ENCODE data around the gene DIAPH2.
A peak's percentile ranks its signal among the peaks of the same experiment; 100 is the strongest.

The DIAPH2 gene

DNA sequence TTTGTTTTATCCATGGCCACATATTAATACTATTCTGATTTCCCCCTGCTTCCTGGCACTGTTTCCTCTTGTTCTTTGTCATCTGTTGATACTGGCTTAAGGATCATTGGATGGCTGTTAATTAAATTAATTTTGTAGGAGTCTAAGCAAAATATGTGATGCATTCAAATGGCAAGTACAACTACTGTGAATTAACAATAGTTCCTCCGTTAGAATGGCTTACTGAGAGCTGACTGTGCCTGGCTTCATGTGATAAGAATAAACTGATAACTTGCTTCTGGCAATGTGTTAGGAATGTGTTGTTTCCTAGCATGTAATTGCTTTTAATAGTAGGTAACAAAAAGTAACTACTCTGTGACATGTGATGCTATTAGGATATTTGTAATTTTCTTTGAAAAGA lies 297.5 kb downstream of the DIAPH2 start:
- DNase-seq = no peak

DNA sequence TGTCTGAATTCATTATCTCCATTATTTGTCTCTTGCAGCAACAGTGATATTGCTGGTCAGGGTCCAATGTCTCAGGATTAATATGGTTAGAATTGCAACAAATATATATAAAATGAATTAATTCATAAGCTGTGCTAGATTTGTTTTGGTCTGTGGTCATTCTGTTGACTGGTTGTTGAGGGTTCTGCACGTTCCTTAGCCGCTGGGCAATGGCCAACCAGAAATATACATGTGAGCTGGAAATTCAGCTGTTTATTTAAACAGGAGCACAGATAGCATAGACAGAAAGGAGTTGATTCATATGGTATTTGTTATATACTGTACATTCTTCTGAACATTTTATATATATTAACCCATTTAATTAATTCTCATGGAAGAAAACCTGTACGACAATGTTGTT lies 299.9 kb downstream of the DIAPH2 start:
- no peak for DNase-seq

DNA sequence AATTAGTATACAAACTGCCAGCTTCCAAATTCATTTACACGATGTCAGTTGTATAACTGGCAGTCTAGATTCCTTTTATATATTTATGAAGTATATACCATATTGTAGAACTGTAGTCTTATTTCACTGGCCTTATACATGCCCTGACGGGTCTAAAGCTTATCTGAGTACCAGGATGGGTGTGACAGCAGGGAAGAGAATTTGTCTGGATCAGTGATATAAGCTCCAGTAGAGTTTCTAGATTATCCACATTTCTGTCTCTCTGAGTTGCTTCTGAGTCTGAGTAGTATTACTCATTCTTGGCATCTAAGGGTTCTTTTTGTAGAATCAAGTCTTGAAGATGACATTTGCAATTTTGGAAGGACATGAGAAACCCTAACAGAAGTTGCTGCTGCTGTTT lies 300.4 kb downstream of the DIAPH2 start:
- no peak for DNase-seq

GRCh38 chrX:96987228-96987627 lies 302.6 kb downstream of the DIAPH2 start:
- DNase-seq = no peak

GRCh38 chrX:96989830-96990571 lies 305.4 kb downstream of the DIAPH2 start:
- DNase-seq = no peak

DNA sequence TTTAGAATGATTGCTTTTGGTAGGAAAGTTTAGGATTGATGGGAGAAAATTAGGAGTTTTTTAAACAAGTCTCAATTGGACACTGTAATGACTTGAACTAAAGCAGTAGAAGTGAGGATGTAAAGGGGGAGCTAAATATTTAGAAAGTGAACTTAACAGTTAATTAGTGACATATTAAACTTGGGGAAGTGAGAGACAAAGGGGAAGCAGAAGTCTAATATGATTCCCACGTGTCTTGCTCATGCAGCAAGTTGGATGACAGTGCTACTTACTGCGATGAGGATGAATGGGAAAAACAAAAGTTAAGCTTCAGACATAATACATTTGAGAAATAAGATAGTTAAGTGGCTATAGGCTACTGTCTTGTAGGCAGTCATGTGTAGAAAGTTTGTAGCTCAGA lies 309.5 kb downstream of the DIAPH2 start:
- DNase-seq = no peak

GRCh38 chrX:96997196-96997595 lies 312.6 kb downstream of the DIAPH2 start:
- no peak for DNase-seq

GRCh38 chrX:97000682-97001368 lies 316.2 kb downstream of the DIAPH2 start:
- no peak for DNase-seq

- no peak for DNase-seq
Measured at GRCh38 chrX:97006167-97006566, 321.5 kb downstream of the DIAPH2 start.

- DNase-seq = no peak
Measured at GRCh38 chrX:97009391-97009790, 324.7 kb downstream of the DIAPH2 start.

GRCh38 chrX:97011540-97011939 lies 326.9 kb downstream of the DIAPH2 start:
- no peak for DNase-seq

GRCh38 chrX:97016106-97016505 lies 331.5 kb downstream of the DIAPH2 start:
- no peak for DNase-seq

GRCh38 chrX:97021680-97022079 lies 337.0 kb downstream of the DIAPH2 start:
- no peak for DNase-seq

DNA sequence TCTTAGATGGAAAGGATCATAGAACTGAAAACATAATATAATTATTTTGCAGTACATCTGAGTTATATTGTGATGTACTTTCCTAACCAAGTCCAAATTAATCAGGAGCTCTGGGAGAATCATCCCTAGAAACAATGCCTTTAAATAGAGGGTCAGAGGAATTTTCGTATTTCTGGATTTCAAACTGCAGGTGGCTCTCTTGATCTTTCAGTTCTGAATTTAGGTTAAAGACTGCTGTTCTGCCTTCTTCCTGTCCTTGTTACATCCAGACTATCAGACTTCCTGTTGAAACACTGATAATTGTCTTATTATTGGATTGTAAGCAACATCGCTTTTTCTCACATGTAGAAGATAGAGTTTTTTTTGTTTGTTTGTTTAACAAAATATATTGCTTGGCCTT lies 341.8 kb downstream of the DIAPH2 start:
- DNase-seq = no peak

GRCh38 chrX:97027384-97027922 lies 342.8 kb downstream of the DIAPH2 start:
- DNase-seq = no peak

- DNase-seq = no peak
Measured at GRCh38 chrX:97030463-97030862, 345.8 kb downstream of the DIAPH2 start.

- DNase-seq = no peak
Measured at GRCh38 chrX:97030947-97031346, 346.3 kb downstream of the DIAPH2 start.

DNA sequence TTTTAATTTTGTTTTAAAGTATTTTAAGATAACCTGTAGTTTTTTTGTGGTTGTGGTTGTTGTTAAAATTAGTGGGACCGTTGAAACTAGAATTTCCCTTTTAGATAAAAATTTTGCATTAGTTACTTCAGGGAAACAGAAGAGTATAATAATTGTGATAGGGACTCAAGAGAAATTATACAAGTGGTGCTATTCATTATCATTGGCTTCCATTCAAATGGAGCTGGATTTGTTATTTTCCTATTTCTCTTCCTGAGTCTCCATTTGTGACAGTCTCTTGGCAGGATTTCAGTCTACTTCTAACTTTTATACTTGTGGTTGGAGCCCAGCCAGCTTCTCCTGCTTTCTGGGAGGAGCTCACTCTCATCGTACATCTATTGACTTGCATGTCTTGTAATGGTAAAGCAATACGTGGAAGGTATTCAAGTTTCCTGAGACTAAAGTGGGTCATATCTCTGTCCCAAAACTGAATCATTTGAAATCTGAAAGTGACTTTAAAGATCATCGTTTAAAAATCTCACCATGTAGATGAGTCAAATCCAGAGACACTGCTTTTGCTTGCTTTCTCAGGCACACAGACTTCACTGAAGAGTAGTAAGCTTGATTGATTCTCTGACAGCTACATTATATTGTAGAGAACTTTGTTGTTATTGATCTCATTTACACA lies 354.9 kb downstream of the DIAPH2 start:
- DNase-seq = peak; percentile 5 to 18

GRCh38 chrX:97045470-97045869 lies 360.8 kb downstream of the DIAPH2 start:
- DNase-seq = no peak

DNA sequence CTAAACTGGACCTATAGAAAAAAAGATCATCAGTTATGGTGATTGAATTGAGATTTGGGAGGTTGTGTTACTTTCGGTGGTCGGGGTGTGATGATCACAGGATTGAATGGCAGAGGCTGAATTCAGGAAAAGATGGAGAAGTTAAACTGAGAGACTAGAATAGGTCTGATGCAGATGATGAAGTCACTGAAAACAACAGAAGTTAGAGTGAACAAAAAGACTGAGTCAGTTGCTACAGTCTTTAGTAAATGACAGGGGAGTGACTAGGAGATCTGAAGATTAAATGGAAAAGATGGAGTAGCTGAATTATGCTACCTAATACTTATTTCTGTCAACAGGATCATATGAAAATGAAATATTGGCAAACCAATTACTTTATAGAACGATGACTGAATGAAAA lies 362.2 kb downstream of the DIAPH2 start:
- no peak for DNase-seq

- no peak for DNase-seq
Measured at GRCh38 chrX:97050392-97050791, 365.8 kb downstream of the DIAPH2 start.

GRCh38 chrX:97057349-97057909 lies 372.8 kb downstream of the DIAPH2 start:
- DNase-seq = no peak

GRCh38 chrX:97060020-97060419 lies 375.4 kb downstream of the DIAPH2 start:
- no peak for DNase-seq

DNA sequence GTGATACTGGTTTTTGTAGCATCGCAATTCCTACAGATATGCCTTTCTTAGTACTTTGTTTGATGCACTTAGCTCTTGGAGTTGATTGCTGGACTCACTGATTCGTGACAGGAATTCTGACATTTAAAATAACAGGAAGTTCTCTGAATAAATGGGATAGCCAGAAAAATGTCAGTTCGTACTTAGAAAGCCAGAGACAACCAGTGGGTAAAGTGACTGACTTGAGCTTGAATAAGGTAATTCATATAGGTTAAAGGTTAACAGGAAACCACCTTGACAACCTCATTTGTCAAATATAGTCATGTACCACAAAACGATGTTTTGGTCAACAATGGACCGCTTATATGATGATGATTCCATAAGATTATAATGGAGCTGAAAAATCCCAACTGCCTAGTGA lies 380.4 kb downstream of the DIAPH2 start:
- no peak for DNase-seq

Data from activated CD4-positive, alpha-beta T cell treated with anti-CD3 and anti-CD28 coated beads, Interleukin-2, amount 50 U/mL, for 48 hours (primary cell).